T1000 (cell line): ENCODE measurements around the gene MAML3.

Experiments used
- DNase-seq: peaks from one replicate; lab custom pipeline; 2025; ENCODE audit warnings: mixed read lengths; lab: John Stamatoyannopoulos, UW

The MAML3 gene

DNA sequence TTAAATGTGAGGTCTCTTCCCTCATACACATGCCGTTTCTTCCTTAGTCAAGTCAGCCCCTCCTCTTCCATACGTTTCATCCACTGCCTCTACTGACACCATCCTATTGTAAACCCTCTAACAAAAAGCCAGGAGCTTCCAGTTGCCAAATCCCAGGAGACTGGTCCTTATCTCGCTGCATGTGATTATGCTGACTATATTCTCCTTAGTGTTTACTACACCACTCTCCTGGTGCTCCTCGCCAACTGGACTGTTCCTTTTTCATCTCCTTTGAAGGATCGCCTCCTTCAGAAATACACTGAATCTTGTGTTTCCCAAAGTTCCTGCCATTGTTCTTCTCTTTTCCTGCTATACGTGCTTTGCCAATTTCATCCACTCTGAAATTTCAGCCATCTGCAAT, 27.7 kb downstream of the MAML3 start:
- DNase-seq: no peak

DNA sequence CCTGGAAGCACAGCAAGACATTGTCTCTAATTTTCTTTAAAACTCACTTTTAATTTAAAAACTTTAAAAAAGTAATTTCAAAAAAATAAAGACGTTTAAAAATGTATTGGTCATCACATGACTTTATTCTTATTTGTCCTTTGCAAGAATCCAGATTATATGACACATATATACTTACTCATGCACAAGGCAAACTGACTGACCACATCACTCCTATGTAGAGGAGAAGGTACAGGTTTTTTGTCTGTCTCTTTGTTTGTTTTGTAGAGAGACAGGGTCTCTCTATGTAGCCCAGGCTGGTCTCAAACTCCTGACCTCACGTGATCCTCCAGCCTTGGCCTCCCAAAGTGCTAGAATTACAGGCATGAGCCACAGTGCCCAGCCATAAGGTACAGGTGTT, 28.6 kb downstream of the MAML3 start:
- no peak for DNase-seq

DNA sequence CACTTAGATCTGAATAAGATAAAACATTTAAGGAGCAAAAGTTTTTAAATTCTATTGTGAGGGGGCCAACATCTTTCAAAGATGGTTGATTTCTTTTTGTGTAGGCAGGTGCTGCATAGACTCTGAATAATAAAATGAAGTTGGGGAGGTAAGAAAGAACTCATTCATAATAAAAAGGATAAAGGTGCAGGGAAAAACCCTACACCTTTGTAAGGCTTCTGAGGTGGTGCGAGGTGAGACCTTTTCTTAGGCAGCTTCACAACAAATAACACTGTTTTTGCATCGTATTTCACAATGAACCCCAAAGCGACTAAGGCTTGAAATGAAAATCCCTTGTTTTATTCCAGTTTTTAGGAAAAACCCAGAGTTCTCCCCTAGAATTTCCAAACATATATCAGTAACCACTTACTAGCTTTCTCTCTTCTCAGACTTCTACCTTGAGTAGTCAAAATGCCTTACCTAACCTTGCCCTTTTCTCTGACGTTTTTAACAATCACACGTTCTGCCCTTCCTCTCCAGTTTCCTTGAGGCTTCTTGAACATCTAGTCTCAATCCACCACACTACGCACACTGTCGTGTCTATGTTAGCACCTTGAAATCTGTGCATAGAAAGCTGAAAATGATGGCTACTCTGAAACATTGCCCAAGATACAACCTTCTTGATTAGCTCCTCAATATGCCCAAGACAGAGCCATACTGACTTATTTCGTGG, 30.2 kb downstream of the MAML3 start:
- DNase-seq: no peak

DNA sequence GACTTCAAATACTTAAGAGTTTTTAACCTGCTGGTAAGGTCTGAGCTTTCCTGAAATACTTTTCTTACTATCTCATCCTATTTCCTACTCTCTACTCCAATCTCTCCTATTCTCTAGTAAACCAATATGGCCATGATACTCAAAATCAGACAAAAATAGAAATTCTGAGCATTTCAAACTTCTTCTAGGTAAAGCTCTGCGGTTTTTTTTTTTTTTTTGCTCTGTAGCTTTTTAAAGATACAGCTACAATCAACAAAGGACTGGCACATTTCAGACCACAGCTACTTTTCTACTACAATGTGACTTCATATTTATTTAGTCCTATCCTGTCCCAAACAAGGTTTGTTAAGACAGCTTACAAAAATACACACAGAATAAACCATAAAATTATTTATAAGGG, 31.1 kb downstream of the MAML3 start:
- no peak for DNase-seq

DNA sequence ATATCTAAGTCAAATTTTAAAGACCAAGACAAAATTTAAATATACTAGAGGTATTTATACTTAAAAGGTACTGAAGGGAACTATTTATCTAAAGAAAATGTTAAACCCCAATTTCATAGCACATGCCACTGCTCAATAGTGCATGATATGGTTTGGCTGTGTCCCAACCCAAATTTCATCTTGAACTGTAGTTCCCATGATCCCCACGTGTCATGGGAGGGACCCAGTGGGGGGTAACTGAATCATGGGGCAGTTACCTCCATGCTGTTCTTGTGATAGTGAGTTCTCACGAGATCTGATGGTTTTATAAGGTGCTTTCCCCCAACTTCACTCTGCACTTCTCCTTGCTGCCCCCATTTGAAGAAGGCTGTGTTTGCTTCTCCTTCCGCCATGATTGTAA, 32.3 kb downstream of the MAML3 start:
- no peak for DNase-seq

DNA sequence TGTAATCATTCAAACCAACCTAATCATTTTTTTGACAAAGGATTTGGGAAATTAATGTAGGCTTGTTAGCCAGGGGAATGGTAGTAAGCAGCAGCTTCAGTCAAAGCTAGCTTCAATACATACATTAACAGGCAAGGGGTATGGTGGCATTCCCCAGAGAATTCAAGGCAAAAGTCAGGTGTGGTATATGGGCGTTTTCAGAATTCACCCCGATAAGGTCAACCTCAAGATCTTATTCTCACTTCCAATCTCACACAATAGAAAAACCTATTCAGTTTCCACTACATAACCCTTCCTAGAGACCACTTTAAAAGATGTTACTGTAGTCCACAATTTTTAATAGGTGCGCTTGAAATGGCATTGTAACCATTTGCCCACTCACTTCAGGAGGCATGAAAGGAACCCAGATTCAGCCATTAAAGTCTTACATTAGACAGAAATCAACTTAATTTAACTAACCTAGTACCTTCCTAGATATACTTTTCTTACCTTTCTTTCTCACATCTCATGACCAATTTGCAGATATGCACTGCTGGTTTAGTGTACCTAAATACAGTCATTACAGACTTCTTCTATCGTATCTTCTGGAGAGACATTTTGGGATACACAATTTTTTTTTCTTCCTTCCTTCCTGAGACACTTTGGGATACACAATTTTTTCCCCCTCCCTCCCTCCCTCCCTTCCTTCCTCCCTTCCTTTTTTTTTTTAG, 34.9 kb downstream of the MAML3 start:
- DNase-seq: no peak

DNA sequence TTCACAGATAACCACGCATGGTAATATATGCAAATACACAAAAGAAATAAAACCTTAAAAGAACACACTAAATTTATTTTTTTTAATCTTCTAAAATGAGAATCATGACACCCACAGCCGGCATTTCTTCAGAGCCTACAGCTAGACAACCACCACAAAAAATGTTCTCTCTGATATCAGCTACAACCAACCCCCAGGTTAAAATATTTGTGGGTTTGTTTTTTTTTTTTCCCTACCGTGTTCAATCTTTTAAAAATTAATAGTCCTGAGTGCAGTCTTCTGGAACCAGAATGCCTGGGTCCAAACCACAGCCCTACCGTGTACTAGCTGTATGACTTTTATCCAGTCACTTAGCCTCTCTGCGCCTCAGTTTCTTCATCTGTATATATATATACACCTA, 36.0 kb downstream of the MAML3 start:
- DNase-seq: no peak

DNA sequence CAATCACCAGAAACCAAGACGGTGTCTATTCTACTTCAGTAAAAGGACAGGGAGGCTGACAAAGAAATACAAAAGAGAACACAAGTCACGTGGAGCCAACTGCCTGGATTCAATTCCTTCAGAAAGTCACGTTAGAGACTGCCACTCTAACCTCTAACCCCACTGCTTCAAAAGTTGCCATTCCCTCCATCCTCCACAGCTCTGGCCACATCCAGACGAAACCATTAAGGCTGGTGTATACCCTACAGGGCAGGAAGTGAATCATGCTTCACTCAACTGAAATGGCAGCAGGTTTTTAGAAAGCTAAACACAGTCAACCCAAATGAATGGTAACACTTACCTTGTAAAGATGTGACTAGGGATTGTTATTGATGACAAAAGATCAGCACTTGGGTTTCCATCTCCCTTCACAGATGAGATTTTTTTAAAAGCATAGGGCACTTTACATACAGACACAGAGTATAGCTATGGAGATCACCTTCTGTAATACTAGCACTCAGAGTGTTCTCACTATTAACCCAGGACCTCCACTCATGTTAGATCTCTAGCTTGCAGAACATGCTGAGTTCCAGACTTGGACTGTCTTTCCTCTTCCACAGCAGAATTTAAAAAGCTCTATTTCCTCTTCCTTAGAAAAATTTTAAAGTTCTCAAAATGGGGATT, 37.4 kb downstream of the MAML3 start:
- no peak for DNase-seq

DNA sequence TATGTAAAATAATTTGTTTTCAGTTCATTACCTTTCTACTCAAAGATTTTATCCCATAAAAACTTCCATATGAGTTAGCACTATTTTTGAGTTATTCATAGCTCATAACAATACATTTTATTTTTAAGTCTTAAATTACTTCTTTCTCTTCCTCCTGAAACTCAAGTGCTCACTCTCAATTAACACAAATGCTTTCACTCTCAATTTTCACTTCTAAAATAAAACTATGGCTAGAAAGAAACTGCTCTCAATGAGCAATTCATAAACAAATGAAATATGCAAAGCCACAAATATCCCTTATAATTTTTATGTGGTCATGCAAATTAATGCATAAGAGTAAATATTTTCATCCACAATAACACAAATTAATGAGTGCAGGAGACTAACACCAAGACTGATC, 38.8 kb downstream of the MAML3 start:
- DNase-seq: no peak

DNA sequence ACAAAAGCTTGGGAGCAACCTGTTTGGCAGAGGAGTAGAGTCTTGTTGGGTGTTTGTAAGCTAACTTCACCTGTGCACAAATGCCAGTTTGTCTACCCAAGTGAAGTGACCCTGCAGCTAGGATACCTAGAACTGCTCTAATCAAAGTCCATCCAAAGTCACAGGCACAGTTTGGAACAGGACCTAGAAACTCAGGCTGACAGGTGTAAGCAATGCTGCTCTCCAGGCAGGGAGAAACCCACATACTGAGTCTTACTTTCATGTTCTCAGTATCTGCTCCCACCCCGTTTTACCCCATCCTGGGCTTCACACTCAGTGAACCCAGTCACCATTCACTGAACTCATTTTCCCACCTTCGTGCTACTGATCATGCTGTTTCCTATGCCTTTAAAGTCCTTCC, 40.3 kb downstream of the MAML3 start:
- DNase-seq: no peak

DNA sequence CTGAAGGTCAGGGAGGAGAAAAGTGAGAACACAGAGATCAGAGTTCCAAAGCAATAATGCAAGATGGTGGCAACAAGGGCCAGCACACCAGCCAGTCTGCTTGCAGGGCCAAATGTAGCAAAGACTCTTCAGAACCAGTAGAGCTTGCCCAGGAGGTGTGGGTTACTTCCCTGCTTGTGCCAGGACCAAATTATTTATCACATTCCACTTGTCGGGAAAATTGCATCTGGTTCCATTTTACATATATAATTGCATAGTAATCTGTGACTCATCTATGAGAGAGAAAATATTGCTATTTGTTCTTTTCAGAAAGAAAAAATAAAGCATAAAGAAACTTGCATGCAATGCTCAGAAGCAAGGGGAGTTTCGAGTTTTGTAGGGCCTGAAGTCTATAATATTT, 41.4 kb downstream of the MAML3 start:
- DNase-seq: no peak

DNA sequence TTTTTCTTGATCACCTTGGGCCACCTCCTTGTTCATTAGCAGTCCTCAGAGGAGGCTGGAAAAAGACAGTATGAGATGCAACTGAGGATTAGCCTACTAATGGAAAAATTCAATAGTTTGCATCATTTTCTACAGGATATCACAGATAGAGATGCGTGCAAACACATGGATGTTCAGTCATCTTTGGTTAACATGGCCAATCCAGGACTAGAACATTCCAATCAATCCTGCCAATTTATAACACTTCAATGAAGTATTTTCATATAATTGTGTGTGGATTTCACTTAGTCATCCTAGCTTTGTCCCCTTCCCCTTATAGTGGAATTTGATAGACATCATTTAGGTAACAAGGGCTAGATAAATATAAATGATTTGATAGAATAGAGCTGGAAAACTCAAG, 42.7 kb downstream of the MAML3 start:
- DNase-seq: no peak

DNA sequence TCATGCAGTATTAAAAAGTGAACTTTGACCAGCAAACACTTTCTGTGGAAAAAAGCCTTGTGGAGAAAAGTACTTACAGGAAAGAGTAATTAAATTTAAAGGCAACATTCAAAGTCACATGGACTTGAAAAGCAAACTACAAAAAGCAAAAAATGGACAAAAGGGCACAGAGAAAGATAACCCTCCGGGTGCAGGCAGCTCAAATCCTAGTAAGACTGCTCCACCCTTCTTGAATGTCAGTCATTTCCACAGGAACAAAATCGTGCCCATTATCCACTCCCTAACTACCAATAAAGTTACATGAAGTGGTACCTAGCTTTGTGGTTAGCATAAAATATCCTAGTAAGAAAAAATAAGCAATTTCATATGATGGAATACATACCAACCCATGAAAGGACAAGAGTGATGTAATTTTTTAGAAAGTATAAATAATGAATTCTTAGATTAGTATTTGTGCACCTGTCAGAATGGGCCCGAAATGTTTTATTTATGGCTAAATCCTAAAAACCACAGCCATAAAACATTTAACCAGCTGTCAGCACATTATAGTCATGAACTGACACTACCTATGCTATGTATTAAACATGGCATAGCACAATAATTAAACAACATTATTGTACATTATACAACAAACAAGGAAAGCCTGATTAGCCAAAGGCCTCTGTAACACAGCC, 43.3 kb downstream of the MAML3 start:
- no peak for DNase-seq

DNA sequence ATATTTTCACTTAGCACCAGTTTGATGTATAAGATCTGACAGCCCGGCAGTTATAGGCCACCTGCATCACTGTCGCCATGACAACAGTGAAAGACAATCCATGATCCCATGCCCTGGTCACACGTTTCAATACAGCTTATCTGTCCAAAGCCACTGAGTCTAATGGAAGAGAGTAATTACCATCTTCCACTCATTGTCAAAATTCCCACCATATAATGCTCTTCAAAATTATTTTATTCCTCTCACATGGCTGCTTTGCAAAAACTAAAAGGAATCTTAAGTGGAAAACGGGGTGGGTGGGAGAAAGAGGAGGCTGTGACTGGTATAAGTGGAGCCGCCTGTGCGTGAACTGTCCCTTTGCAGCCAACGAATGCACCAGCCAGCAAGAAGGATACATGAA, 44.2 kb downstream of the MAML3 start:
- no peak for DNase-seq

DNA sequence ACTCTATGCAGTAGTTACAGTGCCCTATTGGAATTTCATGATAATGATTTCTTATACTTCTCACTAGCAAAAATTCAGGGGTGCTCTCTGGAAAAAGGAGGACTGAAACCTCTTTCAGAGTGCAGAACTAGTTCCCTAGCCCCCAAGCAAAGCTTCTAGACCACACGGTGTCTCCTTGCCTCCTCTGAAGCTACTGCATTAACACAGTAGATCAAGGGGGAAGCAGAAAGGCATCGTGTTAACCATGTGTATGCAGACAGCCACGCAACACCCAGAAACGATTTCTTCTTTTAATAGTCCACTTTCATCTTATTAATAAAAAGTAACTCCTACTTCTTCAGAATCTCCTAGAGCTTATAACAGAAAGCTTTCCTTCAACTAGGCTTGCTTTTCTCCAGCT, 44.7 kb downstream of the MAML3 start:
- DNase-seq: no peak

DNA sequence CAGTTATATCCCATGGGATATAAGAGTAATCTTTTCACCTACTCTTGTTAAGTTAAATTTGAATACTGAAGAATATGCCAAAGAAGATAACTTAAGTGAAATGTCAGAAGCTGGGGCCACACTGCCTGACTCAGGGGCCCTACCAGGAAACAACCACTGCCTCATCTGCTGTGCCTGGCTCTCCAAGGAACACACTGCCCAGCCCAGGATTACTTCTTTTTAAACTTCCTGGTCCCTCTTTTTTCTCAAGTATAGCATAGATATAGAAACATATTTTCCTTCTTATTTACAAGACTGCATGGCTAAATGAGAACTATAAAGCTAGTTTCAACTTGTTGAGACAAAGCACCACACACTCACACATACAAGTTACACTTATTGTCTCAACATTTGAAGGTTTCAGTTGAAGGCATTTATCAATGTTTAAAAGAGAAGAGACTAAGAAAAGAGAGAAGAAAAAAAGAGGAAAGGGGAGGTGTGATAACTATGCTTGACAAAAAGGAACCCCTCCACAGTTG, 45.2 kb downstream of the MAML3 start:
- no peak for DNase-seq

DNA sequence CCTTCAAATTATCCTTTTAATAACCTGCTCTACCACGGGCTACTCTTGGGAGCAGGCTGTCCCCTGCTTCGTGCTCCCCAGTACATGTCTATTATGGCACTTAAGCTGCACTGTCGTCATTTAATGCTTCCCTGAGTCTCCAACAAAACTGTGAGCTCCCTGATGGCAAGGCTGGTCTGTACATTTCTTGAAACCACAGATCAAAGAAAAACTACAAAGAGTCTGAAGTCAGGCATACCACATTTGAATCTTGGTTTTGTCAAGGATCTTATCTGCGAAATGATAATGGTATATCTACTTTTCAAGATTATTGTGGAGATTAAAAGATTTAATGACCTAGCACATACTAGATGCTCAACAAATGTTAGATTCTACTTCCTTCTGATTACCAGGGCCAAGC, 45.7 kb downstream of the MAML3 start:
- no peak for DNase-seq

DNA sequence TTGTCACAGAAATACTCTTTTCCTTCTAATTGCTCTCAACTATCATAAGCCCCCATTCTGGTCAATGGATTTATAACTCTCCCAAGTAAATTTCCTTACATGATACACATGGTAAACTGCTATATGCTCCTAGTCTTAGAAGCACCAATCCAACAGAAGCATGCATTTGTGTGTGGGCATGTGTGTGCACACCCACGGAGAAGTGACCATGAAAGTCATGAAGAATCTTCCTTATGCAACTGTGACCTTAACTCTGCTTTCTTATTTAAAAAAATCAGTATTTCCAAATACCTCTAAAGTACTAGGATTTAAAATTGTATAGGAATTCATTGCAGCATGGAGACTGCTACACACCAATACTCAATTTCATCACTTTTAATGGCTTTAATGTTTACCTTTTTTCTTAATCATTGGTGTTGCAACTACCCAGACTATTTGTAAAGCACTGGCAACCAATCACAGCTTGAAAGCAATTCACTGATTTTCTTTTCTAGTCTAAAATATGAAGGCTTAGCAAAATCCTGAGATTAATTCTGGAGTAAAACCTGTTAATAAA, 47.6 kb downstream of the MAML3 start:
- no peak for DNase-seq

DNA sequence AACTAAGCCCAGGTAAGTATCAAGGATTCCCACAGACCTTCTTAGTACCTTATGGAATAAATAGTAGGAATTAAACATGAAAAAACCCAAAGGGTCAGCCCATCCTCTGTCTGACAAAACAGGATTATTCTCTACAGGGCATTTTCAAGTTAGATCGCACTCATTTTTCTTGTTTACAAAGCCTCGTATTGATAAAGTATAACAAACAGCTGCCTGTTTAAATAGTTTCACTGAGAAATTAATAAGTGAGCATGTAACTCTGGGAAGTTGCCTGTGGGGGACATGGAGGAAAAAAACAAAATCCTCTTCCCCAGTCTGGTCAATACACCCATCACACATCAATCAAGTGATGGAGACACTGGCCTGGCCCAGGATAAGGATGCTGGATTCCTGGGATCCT, 48.5 kb downstream of the MAML3 start:
- no peak for DNase-seq

DNA sequence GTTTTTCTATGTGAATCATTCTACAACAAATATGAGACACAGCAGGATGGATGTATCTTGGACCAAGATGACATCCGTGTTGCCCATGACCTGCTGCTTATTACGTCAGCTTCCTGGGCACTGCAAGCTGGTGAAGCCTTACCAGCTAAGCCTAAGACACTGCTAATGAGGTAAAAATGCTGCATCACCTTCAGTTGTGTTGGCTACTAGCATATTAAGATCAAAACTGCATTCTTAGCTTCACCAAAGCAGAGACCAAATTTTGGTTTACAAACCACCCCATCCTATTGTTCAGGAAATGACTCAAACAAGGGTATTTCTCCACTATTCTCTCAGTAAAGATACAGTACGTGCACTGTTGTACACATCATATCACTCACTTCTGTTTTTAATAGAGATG, 50.3 kb downstream of the MAML3 start:
- DNase-seq: no peak

DNA sequence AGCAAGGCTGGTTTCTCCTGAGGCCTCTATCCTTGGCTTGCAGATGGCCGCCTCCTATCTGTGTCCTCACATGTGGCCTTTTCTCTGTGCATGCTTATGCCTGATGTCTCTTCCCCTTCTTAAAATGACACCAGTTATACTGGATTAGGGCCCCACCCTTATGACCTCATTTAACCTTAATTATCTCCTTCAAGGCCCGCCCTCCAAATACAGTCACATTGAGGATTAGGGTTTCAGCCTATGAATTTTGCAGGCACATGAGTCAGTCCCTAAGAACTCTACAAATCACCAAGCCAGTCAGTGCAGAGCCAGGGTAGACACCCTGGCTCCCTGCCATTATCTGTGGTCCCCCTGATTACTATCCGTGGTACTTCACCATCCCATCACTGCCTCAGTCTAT, 51.6 kb downstream of the MAML3 start:
- DNase-seq: no peak

DNA sequence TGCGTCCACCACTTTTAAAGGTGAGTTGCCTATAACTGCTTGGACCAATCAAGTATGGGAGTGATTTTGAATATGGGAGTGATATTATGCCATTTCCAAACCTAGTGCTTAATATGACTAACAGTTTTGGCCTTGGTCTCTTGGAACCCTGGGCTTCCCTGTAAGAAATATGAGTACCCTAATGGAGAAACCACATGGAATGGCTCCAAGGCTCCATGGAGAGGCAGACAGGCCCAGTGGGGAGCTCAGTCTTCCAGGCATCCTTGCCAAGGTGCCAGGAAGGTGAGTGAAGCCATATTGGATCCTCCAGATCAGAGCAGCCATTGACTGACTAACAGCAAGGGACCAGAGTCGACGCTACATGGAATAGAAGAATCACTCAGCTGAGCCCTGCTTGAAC, 53.2 kb downstream of the MAML3 start:
- DNase-seq: no peak
